GM18505 (cell line): ENCODE results near the gene TNFRSF13B.
A peak's percentile ranks its signal among the peaks of the same experiment; 100 is the strongest.

Experiments
- ATAC-seq: cut with Tn5 transposase; IDR thresholded peaks from one replicate; pipeline ENCODE4 v1.9.1; 2021; ENCODE audit not compliant: unreplicated experiment
- POLR2A ChIP-seq: IDR thresholded peaks from 4 replicates; pipeline ENCODE4 v1.6.1; 2011; ENCODE audit warnings: borderline replicate concordance; ENCODE audit not compliant: insufficient read depth, insufficient read length; ENCODE audit errors: extremely low read depth

TNFRSF13B gene

DNA sequence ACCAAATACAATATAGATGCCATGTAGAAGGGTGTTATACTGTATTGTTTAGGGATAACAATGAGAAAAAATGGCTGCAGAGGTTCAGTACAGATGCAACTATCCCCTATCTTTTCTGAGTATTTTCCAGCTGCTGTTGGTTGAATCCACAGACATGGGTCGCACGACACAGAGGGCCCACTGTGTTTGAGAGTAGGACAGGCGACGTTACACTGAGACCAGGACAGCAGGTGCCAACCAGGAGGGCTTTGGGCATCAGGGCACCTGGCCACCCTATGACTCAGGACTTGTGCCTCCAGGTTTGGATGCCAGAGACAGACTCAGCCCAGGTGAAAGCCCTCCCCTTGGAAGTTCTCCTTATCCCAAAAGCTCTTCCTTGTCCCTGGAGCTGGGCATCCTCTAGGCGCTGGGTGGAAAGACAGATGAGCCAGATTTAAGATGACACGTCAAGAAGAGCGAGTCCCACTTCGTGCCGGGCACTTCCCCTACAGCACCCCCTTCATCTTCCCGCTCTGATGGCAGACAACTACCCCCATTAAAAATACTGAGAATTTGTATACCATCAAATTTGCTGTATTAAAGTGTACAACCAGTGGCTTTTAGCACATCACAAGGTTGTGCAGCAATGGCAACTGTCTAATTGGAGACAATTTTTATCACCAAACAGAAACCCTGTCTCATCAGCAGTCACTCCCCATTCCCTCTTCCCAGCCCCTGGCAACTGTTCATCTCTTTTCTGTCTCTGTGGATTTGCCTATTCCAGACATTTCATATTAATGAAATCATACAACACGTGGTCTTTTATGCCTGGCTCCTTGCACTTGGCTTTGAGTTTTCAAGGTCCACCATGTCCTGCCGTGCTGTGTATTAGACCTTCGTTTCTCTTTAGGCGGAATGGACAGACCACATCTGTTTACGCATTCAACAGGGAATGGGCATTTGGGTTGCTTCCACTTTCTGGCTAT is 30.6 kb downstream of the TNFRSF13B start:
- ATAC-seq: no peak
- TF ChIP-seq POLR2A: no peak

DNA sequence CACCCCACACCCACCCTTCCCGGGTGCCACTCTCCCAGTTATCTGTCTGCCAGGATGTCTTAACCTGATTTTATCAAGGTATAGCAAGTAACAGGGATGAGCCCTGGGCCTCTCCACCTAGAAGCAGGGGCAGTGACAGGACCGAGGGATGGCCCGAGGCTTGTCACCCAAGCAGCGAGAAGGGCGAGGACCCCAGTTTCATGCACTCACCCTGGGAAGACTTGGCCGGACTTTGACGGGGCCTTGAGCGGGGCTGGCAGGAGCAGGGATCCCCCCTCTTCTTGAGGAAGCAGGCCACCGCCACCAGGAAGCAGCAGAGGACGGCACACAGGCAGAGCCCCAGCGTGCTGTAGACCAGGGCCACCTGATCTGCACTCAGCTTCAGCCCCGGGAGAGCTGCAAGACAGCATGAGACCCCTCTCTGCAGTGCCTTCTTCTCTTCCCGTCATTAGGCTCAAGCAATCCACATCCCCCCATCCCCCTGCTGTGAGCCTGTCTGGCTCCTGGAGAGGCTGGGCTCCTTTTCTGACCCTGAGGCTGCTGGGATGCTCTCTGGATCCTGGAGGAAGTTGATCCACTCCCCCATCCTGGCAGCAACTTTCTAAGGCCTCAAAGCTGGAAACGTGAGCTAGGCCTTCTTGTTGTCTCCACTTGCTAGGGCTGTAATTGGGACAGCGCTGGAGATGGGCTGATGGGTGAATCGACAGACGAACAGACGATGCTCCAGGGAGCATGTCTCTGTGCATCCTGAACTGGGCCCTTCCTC is 31.6 kb downstream of the TNFRSF13B start:
- no peak for ATAC-seq
- TF ChIP-seq POLR2A: no peak

DNA sequence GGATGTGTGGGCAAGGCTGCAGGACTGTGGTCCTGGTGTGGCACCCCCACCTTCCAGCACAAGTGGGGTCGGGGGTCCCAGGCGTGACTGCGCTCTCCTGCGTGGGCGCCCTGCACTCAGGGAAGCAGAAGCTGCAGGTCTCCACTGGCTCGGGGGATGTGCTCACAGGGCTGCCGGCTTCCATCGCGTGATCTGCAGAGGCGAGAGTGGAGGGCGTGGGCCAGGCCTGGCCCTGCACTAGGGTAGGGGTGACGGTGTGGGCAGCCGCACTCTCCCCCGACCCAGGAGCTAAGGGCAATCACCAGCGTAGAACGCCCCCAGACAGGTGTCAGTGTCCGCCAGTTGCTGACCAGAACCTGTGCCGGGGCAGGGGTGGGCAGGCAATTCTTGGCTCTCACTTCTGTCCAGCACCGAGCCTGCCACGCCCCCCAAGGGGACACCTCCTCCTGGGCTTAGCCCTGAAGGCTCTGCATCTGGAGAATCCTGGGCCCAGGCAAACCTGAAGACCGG is 32.3 kb downstream of the TNFRSF13B start:
- no peak for TF ChIP-seq POLR2A
- ATAC-seq: no peak

DNA sequence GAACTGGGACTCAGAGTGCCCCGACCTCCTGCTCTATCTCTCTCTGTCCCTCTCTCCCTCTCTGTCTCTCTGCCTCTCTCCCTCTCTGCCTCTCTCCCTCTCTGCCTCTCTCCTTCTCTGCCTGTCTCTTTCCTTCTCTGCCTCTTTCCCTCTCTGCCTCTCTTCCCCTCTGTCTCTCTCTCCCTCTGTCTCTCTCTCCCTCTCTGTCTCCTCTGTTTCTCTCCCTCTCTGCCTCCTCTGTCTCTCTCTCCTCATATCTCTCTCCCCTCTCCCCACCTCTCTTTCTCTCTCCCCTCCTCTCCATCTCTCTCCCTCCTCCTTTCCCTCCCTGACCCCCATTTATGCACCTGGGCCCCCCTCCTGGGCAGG is 32.7 kb downstream of the TNFRSF13B start:
- ATAC-seq: no peak
- TF ChIP-seq POLR2A: no peak

DNA sequence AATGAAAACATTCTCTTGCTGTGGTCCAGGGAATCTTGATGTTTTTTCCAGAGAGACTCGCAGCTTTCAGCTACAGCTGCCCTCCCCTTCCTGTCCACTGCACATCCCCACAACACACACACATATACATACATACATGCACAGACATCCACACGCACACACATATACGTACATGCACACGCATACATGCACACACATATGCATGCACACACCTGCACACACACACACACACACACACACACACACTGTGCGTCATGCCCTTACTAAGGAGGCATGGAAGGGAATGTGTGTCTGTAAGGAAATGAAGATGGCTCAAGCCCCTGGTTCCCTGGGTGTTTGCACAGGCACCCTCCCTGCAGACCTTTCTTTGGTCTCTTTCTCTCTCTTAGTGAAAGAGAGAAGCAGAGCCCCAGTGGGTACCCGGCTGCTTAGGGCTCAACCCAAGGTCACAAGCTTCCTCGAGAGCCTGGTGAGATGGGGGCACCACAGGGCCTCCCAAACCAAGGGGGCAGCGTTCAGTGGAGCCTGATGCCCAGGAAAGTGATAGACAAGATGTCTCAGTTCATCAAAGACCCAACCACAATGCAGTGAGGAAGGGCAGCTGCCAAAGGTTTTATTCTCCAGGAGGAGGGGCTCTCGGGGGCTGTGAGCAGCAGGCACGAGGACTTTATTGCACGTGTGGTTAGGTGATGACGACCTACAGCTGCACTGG is 33.3 kb downstream of the TNFRSF13B start:
- no peak for ATAC-seq
- TF ChIP-seq POLR2A: no peak

DNA sequence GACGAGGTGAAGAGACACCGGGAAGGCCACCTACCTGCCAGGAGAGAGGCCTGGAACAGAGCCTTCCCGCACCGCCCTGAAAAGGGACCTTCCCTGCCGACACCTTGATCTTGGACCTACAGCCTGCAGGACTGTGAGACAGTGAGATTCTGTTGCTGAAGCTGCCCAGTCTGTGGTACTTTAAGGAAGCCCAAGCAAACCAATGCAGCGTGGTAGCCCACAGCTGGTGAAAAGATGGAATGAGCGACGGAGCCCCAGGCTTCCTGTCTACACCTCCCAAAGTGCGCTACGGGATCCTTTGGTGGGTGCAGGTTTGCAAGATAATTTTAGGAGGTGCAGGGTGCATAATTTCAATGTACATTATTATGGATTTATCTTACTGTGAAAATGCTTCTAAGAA is 33.9 kb downstream of the TNFRSF13B start:
- ATAC-seq: no peak
- TF ChIP-seq POLR2A: no peak

DNA sequence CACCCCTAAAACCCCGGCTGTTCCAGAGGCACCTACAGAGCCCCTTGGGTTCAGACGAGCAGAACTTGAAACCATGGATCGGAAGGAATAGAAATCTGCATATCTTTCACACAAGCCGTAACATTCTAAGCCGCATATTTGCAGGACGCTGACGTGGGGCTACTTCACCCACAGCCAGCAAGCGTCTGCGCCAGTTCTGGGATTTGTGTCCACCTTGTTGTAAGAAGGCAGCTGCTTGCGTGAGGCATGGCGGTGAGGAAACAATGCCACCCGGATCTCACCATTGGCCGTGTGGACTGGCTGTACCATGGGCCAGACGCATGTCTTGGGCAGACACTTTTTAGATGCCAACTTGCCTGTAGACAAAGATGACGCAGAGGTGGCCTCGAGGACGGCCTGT is 34.5 kb downstream of the TNFRSF13B start:
- TF ChIP-seq POLR2A: no peak
- ATAC-seq: no peak

DNA sequence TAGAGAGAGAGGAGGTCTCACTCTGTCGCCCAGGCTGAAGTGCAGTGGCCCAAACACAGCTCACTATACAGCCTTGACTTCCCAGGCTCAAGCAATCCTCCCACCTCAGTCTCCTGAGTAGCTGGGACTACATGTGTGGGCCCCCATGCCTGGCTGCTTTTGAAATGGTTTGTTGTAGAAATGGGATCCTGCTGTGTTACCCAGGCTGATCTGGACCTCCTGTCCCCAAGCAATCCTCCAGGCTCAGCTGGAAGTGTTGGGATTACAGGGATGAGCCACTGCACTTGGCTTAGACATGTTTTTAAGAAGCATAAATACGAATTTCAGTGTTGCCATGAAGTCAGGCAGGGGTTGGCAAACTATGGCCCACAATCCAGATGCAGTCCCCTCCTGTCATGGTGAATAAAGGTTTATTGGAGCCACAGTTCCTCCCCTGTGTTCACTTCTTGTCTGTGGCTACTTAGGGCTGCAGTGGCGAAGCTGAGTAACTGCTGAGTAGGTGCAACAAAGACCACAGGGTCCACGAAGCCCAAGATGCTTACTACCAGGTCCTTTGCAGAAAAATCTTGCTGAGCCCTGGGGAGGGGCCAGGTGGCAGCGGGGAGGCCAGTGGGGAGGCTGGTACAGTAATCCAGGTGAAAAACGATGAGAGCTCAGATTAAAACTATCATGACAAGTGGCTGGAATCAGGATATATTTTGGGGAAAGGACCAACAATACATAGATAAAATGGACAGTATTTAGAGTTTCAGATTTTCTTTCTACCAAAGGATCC is 35.2 kb downstream of the TNFRSF13B start:
- no peak for TF ChIP-seq POLR2A
- ATAC-seq: no peak

DNA sequence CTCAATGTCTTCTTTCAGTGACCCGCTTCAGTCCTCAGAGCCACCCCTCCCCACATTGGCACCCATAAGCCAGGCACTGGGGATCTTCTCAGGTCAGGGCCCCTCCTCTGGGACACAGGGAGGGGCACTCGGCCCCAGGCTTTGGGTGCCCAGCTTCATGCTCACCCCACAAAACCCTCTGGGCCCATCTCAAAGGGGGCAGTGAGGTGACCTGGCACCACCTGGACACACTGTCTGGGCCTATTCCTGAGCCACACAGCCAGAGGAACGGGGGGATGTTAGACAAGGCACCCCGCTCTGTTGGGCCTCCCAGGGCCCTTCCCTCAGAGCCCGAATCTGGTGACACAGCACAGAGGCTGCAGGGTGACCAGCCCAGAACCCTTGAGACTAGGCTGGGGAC is 36.1 kb downstream of the TNFRSF13B start:
- TF ChIP-seq POLR2A: no peak
- ATAC-seq: no peak

DNA sequence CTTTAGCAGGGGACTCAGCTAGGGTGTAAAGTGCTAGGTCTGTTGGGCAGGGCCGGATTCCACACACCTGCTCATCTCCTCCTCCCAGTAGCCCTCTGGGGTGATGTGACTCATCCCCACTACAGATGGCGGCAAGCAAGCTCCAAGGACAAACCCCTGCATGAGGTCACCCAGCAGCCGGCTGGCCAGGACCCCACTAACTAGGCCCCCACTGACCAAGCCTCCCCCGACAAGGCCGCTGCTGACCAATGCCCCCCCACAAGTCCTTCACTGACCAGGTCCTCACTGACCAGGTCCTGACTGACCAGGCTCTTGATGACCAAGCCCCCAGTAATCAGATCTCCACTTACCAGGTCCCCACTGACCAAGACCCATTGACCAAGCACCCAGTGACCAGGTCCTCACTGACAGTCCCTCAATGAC is 36.7 kb downstream of the TNFRSF13B start:
- no peak for ATAC-seq
- peak; percentile 40 for TF ChIP-seq POLR2A

DNA sequence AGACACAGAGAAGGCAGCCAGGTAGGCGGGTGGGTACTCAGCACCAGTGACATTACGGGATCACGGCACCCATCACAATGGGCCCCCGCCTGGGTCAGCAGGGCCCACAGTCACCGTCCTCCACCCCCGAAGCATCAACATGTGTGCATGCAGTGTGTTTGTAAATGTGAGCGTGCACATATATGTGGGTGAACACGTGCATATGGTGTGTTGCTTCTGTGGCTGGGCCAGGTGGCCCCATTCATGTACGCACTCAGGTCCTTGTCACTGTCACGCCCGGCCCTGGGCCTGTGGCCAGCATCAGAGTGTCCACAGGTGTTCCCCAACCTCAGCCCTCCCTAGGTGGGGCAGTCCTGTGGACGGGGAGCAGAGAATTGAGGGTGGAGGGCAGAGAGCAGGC is 37.1 kb downstream of the TNFRSF13B start:
- TF ChIP-seq POLR2A: peak; percentile 35

DNA sequence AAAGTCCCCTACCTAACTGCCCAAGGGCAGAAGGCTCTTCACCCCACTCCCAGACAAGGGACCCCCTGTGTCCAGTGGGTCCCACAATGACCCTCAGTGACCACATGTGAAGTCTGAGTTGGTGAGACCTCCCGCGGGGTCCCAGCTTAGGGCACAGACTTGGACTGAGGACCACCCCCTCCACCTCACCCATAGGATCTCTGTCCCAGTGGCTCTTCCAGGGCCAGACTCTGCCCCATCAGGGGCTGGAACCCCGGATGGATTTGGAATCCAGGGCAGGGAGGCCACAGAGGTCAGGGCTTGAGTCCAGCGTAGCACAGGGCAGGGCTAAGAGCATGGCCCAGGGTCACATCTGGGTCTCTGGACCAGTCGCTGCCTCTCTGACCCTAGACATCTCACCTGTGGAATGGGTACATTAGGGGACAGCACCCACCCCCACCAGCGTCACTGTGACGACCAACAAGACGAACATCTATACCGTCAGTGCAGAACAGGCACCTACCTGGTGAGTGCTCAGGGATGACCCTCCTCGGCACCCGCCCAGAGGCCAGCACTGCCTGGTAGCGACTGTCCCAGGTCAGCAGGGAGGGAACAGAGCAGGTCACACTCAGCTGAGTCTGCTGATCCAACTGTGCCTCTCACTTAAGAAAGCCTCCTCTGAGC is 37.7 kb downstream of the TNFRSF13B start:
- no peak for ATAC-seq
- no peak for TF ChIP-seq POLR2A

More for the DNA sequence above, 37.1 kb downstream of the TNFRSF13B start:
- ATAC-seq: no peak
